Measurements from ENCODE around the gene SMIM13. TPM values are rescaled to one million over a fixed set of nuclear protein-coding genes. Genes with fewer than 3 reads are reported as not detected.

SMIM13 gene
- total and polyA plus RNA-seq, 11 donors: 4.6 to 18.4 (median 12.3) TPM

DNA sequence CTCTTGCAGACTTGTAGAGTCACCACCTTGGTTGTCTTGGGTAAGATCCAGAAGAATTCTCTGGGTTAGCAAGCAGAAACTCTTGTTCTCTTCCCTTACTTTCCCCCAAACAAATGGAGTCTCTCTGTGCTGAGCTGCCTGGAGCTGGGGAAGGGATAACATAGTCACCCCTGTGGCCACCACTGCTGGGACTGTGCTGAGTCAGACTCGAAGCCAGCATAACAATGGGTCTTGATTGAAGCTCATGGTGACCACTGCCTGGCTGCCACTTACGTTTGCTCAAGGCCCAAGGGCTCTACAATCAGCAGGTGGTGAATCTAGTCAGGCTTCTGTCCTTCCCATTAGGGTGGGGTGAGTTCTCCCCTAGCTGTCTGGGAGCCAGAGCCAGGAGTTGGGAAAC is 33.2 kb downstream of the SMIM13 start:
- Histone ChIP-seq H3K4me3 (no peak overlapping the region), H3K27ac (no peak overlapping the region), H3K36me3 (no peaks in the 10 kb centered on the region), H3K9me3 (no peaks in the 10 kb centered on the region), H3K4me1 (peaks cover 0 to 33% (median 11%) of the 10 kb centered on the region in 12 donors), H3K27me3 (no peaks in the 10 kb centered on the region)
- intact Hi-C loops (cut with DNase I): no loop called here
- WGBS, 4 donors: 88 to 95% (median 92%) methylated on average over 2 of the region's 2 CpGs; no CpG with 5 or more reads in 1 of the 4 donors
- DNase-seq (no peak), ATAC-seq (no peak)
- TF ChIP-seq CTCF (IDR thresholded peaks at IDR 0.05) (no peak), POLR2A (IDR thresholded peaks at IDR 0.05) (no peak)

DNA sequence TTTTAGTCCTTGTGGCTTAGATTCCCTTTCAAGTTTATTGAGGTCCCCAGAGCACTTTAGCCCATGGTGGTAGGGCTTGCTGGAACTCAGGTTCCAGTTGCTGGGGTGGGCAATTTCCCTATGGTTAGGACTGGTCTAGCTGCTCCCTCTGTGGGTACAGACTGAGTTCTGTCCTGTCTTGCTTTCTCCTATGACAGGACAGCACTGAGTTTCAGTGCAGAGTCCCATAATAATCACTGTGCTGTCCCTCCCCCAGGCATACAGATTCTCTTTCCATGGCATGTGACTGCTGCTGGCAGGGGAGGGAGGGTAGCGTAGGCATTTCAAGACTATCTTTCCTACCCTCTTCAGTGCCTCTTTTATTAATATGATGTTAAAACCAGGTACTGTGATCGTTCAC is 35.0 kb downstream of the SMIM13 start:
- TF ChIP-seq CTCF (IDR thresholded peaks at IDR 0.05): peak in 1 of 12 donors; percentile 12
- no peak for TF ChIP-seq POLR2A (IDR thresholded peaks at IDR 0.05)
- Histone ChIP-seq H3K36me3 (no peaks in the 10 kb centered on the region), H3K27ac (no peak overlapping the region), H3K4me3 (no peak overlapping the region), H3K4me1 (peaks cover 0 to 26% (median 6%) of the 10 kb centered on the region in 12 donors), H3K27me3 (no peaks in the 10 kb centered on the region), H3K9me3 (no peaks in the 10 kb centered on the region)
- ATAC-seq (peak in 3 of 4 donors; percentile 78 to 84 (median 83)), DNase-seq (no peak)
- WGBS, 4 donors: 52 to 69% (median 62%) methylated on average over 2 of the region's 2 CpGs
- intact Hi-C loops (cut with DNase I): no loop called here

DNA sequence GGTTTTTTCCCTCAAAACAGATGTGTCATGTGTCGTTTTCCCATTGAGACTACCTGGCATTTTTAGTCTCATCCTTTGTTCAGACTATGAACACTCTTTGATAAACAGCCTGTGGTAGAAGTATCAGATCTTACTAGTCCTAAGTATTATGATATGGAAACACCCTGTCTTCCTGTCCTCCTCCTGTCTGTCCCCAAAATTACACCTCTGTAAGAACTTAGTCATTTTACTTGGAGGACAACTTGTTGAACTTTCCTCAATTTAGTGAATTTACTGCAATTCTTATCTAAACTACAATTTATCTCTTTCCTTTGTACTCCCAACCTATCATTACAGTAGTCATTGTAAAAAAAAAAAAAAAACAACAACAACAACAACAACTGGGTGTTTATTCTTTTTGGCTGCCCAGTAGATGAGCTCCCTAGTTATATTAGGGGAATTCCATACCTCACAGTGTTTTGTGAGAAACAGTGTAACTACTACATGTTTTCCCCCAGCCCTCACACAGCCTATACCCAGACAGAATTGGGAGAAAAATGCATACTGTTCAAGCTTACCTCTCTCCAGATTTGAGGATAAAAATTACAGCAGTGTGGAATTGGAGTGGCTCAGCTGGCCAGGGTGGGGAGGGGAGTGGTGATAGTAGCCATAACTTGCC is 36.4 kb downstream of the SMIM13 start:
- no peak overlapping the region for H3K4me3 ChIP-seq
- peaks cover 0 to 9% (median 7%) of the 10 kb centered on the region in 9 donors for H3K36me3 ChIP-seq
- peaks cover 0 to 26% (median 6%) of the 10 kb centered on the region in 12 donors for H3K4me1 ChIP-seq
- no peaks in the 10 kb centered on the region for H3K9me3 ChIP-seq
- TF ChIP-seq POLR2A (IDR thresholded peaks at IDR 0.05) (no peak), CTCF (IDR thresholded peaks at IDR 0.05) (no peak)
- no peak for DNase-seq
- no peak for ATAC-seq
- H3K27ac ChIP-seq: no peak overlapping the region
- no peaks in the 10 kb centered on the region for H3K27me3 ChIP-seq
- intact Hi-C loops (cut with DNase I): no loop called here
- 68 to 81% (median 79%) methylated on average over 1 of the region's 1 CpG for WGBS, 4 donors

GRCh38 chr6:11130605-11131004 is 37.0 kb downstream of the SMIM13 start:
- intact Hi-C loops (cut with DNase I): no loop called here
- Histone ChIP-seq H3K27ac (no peak overlapping the region), H3K4me3 (no peak overlapping the region), H3K4me1 (peaks cover 0 to 26% (median 6%) of the 10 kb centered on the region in 12 donors), H3K9me3 (no peaks in the 10 kb centered on the region), H3K36me3 (peaks cover 0 to 14% (median 13%) of the 10 kb centered on the region in 9 donors), H3K27me3 (no peaks in the 10 kb centered on the region)
- DNase-seq (no peak), ATAC-seq (no peak)
- no peak for TF ChIP-seq POLR2A (IDR thresholded peaks at IDR 0.05)

All from heart left ventricle (tissue), 16 donors.